Stimulated activated CD8-positive, alpha-beta memory T cell treated with anti-CD3 and anti-CD28 coated beads, Interleukin-4, amount 100 ng/mL, for 1 hour (primary cell): ENCODE measurements around the gene PLGLB1.
"Not testable (repeated sequence)": the region's sequence is repeated elsewhere in the genome, so short reads cannot be mapped to it uniquely, and the experiment has no call there.

Experiments used
- DNase-seq, 2 donors: peaks; one replicate each; pipeline ENCODE4 v3.0.0-alpha.2; 2020; ENCODE audit warnings: low read depth in 2 of 2, low spot score in 1 of 2

The PLGLB1 gene

GRCh38 chr2:87021744-87022143, at the start of gene PLGLB1:
Gene PLGLB1, minus strand, starts transcription at chr2:87021844. Its CDS starts 61 bp downstream, at chr2:87021783.
- DNase-seq: not testable (repeated sequence)

- not testable (repeated sequence) for DNase-seq
Observed at GRCh38 chr2:87064305-87064704, 42.7 kb upstream of the PLGLB1 start.

GRCh38 chr2:87063431-87063830, 41.8 kb upstream of the PLGLB1 start:
- DNase-seq: not testable (repeated sequence)

GRCh38 chr2:87061519-87061918, 39.9 kb upstream of the PLGLB1 start:
- not testable (repeated sequence) for DNase-seq

GRCh38 chr2:87057606-87058005, 36.0 kb upstream of the PLGLB1 start:
- DNase-seq: not testable (repeated sequence)

- DNase-seq: not testable (repeated sequence)
Observed at GRCh38 chr2:87056843-87057242, 35.2 kb upstream of the PLGLB1 start.

GRCh38 chr2:87056435-87056834, 34.8 kb upstream of the PLGLB1 start:
- DNase-seq: not testable (repeated sequence)

GRCh38 chr2:87054375-87054774, 32.7 kb upstream of the PLGLB1 start:
- not testable (repeated sequence) for DNase-seq

GRCh38 chr2:87041321-87041978, 19.8 kb upstream of the PLGLB1 start:
- DNase-seq: not testable (repeated sequence)

GRCh38 chr2:87028607-87029006, 7.0 kb upstream of the PLGLB1 start:
- not testable (repeated sequence) for DNase-seq

- not testable (repeated sequence) for DNase-seq
Observed at GRCh38 chr2:87026816-87027215, 5.2 kb upstream of the PLGLB1 start.

GRCh38 chr2:87025927-87026326, 4.3 kb upstream of the PLGLB1 start:
- DNase-seq: not testable (repeated sequence)

GRCh38 chr2:87023988-87024615, 2.5 kb upstream of the PLGLB1 start:
- not testable (repeated sequence) for DNase-seq

- DNase-seq: not testable (repeated sequence)
Observed at GRCh38 chr2:87021043-87021442, 601 bp downstream of the PLGLB1 start.

GRCh38 chr2:87019053-87019452, 2.6 kb downstream of the PLGLB1 start:
- not testable (repeated sequence) for DNase-seq

- not testable (repeated sequence) for DNase-seq
Observed at GRCh38 chr2:87014489-87015169, 7.0 kb downstream of the PLGLB1 start.

GRCh38 chr2:87004398-87004797, 17.2 kb downstream of the PLGLB1 start:
- not testable (repeated sequence) for DNase-seq
